Measurements from ENCODE around the gene PFKFB4.

Gene PFKFB4

DNA sequence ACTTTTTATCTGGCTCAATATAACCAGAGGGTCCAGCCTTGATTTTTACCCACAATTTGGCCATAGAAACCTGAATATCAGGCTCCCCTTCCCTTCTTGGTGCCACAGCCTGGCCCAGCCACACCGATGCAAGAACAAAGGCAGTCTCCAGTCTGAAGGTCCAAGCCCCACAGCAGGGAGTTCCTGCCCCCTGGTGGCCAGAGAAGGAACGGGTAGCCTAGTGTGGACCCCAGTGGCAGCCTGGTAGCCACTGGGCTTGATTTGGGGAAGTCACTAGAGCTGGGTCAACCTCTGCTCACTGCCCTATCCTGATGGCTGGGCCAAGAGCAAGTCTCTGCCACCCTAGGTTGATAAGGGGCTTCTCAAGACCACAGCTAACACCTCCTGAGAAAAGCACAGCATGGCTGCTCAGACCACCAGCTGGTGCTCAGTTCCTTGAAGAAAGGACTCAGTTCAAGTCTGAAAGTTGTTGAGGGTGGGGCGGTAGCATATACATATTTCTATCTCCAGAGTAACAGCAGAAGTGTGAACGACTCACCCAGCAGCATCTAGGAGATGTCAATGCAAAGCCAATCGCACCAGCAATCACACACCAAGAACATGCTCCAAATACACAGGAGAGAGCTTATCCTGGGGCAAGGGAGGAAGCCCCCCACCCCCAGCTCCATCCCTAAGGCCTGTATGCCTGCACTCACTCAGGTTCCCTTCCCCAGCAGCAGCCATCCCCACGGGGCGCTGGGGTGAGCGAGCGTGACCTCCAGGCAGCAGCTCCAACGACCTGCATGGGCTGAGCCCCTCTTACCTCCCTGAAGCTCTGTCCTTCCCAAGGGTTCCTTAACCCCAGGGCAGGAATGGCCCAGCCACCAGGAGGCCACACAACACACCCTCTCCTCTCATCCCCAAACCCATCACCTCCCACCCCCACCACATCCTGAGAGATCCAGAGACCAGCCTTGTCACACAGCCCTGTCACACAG lies 7.6 kb downstream of the PFKFB4 start:
- Histone ChIP-seq H3K9me3 (replicated peaks in 1 of 11) (no peaks in the 10 kb centered on the region), H3K4me3 (no peak overlapping the region), H3K27me3 (no peaks in the 10 kb centered on the region), H3K4me2 (peak overlapping the region; percentile 76 to 98 (median 97)), H3K27ac (peak overlapping the region in 10 of 11 experiments; percentile 13 to 64 (median 54); a peak in 19 of 22 replicates), H4K20me1 (peaks cover 0 to 3% (median 0%) of the 10 kb centered on the region in 11 experiments; a peak in 1 of 22 replicates), H3K4me1 (peaks cover 80 to 97% (median 89%) of the 10 kb centered on the region in 10 experiments), H3K9ac (peak overlapping the region in 9 of 11 experiments; percentile 28 to 58 (median 51); a peak in 17 of 22 replicates), H3K36me3 (peaks cover 25 to 60% (median 33%) of the 10 kb centered on the region in 11 experiments)
- no peak for TF ChIP-seq Cebpa-rat (IDR thresholded peaks at IDR 0.05)

DNA sequence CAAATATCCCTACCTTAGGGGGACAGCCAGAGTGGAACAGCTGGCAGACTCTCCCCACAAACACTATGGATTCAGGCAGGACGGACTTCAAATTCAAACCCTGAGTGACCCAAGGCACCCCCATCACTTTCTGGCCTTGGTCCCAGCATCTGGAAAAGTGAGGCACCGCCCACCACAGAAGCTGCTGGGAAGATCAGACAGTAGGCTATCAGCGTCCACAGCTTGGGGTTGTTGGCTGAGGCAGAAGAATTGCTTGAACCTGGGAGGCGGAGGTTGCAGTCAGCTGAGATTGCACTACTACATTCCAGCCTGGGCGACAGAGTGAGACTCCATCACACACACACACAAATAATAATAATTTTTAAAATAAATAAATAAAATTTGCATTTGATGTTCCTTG lies 8.5 kb downstream of the PFKFB4 start:
- H3K36me3 ChIP-seq = peaks cover 25 to 60% (median 33%) of the 10 kb centered on the region in 11 experiments
- H3K4me1 ChIP-seq = peaks cover 80 to 97% (median 89%) of the 10 kb centered on the region in 10 experiments
- no peak overlapping the region for H3K4me3 ChIP-seq
- no peak for TF ChIP-seq Cebpa-rat (IDR thresholded peaks at IDR 0.05)
- peak overlapping the region in 4 of 11 experiments; percentile 78 to 98 (median 98); a peak in 4 of 22 replicates for H3K4me2 ChIP-seq
- peak overlapping the region in 3 of 11 experiments; percentile 21 to 54 (median 34); a peak in 6 of 22 replicates for H3K9ac ChIP-seq
- H3K9me3 ChIP-seq (replicated peaks in 1 of 11) = no peaks in the 10 kb centered on the region
- no peaks in the 10 kb centered on the region for H3K27me3 ChIP-seq
- peak overlapping the region in 3 of 11 experiments; percentile 59 to 64 (median 61); a peak in 3 of 22 replicates for H3K27ac ChIP-seq
- H4K20me1 ChIP-seq = peaks cover 0 to 3% (median 0%) of the 10 kb centered on the region in 11 experiments; a peak in 2 of 22 replicates

DNA sequence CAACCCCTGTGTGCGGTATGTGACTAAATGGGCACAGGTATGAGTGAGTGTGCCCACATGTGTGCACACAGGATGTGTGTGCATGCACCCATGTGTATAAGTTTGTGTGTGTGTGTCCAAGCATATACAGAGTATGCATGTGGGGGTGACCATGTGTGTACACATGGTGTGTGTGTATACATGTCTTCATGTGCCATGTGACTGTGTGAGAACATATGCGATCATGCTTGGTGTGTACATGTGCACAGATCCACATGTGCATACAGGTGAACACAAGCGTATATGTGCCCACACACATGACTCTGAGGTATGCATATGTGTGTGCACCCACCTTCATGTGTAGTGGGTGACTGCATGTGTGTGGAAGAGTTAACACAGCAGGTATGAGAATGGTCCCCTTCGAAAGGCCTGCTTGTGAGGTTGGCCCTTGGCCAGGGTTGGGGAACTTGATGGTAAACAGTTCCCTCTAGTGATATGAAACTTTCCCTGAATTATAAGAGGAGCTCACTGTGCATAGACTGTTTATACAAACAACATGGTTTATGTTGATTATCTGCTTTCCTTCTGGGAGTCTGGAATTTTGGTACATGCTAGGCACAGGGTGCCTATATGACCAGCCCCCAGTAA lies 10.3 kb downstream of the PFKFB4 start:
- H3K36me3 ChIP-seq = peaks cover 25 to 61% (median 33%) of the 10 kb centered on the region in 11 experiments
- H3K4me1 ChIP-seq = peaks cover 77 to 97% (median 89%) of the 10 kb centered on the region in 10 experiments
- H3K27ac ChIP-seq = peak overlapping the region in 1 of 11 experiments; percentile 76; a peak in 1 of 22 replicates
- H3K4me2 ChIP-seq = peak overlapping the region in 6 of 11 experiments; percentile 13 to 94 (median 51); a peak in 8 of 22 replicates
- peaks cover 0 to 3% (median 0%) of the 10 kb centered on the region in 11 experiments; a peak in 2 of 22 replicates for H4K20me1 ChIP-seq
- no peak overlapping the region for H3K4me3 ChIP-seq
- no peak for TF ChIP-seq Cebpa-rat (IDR thresholded peaks at IDR 0.05)
- H3K9me3 ChIP-seq (replicated peaks in 1 of 11) = no peaks in the 10 kb centered on the region
- no peak overlapping the region for H3K9ac ChIP-seq
- H3K27me3 ChIP-seq = no peaks in the 10 kb centered on the region

DNA sequence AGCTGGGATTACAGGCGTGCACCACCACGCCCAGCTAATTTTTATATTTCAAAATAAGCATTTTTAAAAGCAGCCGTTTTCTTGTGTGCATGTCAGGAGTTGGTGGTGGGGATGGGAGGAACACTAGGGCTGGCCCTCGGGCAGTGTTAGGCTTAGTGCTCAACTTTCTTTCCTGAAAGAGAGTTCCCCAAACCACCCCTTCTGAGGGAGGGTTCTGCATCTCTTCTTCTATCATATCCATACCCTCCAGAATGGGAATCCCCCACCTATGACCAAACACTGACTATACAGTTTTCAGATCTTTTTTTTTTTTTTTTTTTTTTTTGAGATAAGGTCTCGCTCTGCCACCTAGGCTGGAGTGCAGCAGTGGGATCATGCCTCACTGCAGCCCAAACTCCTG lies 12.5 kb downstream of the PFKFB4 start:
- H3K9ac ChIP-seq = peak overlapping the region in 10 of 11 experiments; percentile 34 to 70 (median 60); a peak in 16 of 22 replicates
- peaks cover 0 to 11% (median 0%) of the 10 kb centered on the region in 11 experiments; a peak in 2 of 22 replicates for H4K20me1 ChIP-seq
- no peaks in the 10 kb centered on the region for H3K9me3 ChIP-seq (replicated peaks in 1 of 11)
- H3K27me3 ChIP-seq = no peaks in the 10 kb centered on the region
- H3K36me3 ChIP-seq = peaks cover 37 to 73% (median 47%) of the 10 kb centered on the region in 11 experiments
- no peak for TF ChIP-seq Cebpa-rat (IDR thresholded peaks at IDR 0.05)
- peak overlapping the region in 10 of 11 experiments; percentile 43 to 81 (median 69); a peak in 13 of 22 replicates for H3K27ac ChIP-seq
- peaks cover 55 to 84% (median 74%) of the 10 kb centered on the region in 10 experiments for H3K4me1 ChIP-seq
- peak overlapping the region; percentile 69 to 95 (median 86) for H3K4me2 ChIP-seq
- H3K4me3 ChIP-seq = peak overlapping the region in 3 of 10 experiments; percentile 17 to 53 (median 26); a peak in 4 of 20 replicates

DNA sequence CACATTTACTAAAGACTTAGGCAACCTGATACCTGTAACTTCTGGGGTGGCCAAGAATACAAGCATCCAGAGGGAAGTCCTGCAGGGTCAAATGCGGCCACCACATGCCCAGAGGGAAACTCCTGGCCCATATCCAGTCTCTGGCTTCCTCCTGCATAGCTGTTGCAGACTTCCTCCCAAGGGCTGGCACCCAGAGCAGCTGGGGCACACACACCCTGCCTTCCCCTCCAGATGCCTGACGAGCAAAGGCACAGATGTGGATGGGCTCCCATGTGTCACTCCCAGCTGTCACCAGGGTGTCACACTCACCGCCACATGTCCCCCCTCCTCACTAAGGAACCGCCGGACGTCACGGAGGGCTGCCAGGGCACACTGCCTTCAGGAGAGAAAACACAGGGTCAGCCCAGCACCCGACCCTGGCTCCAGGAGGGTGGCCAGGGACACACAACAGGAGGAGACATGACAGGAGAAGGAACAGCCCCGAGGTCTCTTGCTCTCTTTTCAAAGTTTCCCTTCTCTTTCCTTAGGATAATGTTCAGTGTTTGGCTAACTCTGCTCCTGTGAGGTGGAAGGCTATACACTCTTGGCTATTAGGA lies 13.2 kb downstream of the PFKFB4 start:
- Histone ChIP-seq H4K20me1 (peaks cover 0 to 11% (median 0%) of the 10 kb centered on the region in 11 experiments; a peak in 2 of 22 replicates), H3K36me3 (peaks cover 45 to 78% (median 53%) of the 10 kb centered on the region in 11 experiments), H3K4me2 (peak overlapping the region; percentile 69 to 95 (median 86)), H3K9ac (peak overlapping the region; percentile 34 to 70 (median 60); a peak in 21 of 22 replicates), H3K9me3 (replicated peaks in 1 of 11) (no peaks in the 10 kb centered on the region), H3K4me3 (peak overlapping the region in 7 of 10 experiments; percentile 6 to 53 (median 26); a peak in 12 of 20 replicates), H3K27me3 (no peaks in the 10 kb centered on the region), H3K27ac (peak overlapping the region; percentile 45 to 81 (median 67); a peak in 21 of 22 replicates), H3K4me1 (peaks cover 49 to 84% (median 67%) of the 10 kb centered on the region in 10 experiments)
- TF ChIP-seq Cebpa-rat (IDR thresholded peaks at IDR 0.05) = no peak

DNA sequence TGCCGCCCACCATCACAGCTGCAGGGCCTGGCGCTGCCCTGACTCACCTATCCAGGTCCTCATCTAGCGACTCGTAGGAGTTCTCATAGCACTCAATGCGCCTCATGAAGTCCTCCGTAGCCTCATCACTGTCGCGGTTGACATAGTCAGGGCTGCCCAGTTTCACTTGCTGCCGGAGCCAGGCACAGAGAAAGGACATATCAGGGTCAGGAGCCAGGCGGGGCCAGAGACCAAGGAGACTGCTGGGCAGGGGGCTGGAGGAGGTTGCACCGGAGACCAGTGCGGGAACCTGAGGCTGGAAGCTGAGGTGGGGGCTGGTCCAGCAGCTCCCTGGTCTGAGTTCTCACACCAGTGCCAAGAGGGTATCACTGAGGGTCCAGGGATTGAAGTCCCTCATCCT lies 18.2 kb downstream of the PFKFB4 start:
- Histone ChIP-seq H4K20me1 (peaks cover 0 to 11% (median 0%) of the 10 kb centered on the region in 11 experiments; a peak in 3 of 22 replicates), H3K4me3 (no peak overlapping the region), H3K4me1 (peaks cover 22 to 89% (median 41%) of the 10 kb centered on the region in 10 experiments), H3K27me3 (no peaks in the 10 kb centered on the region), H3K27ac (peak overlapping the region in 7 of 11 experiments; percentile 1 to 47 (median 26); a peak in 10 of 22 replicates), H3K4me2 (peak overlapping the region in 1 of 11 experiments; percentile 2; a peak in 1 of 22 replicates), H3K9me3 (replicated peaks in 1 of 11) (peaks cover 0 to 25% (median 0%) of the 10 kb centered on the region in 11 experiments; a peak in 9 of 22 replicates), H3K36me3 (peaks cover 68 to 92% (median 77%) of the 10 kb centered on the region in 11 experiments), H3K9ac (no peak overlapping the region)
- no peak for TF ChIP-seq Cebpa-rat (IDR thresholded peaks at IDR 0.05)

DNA sequence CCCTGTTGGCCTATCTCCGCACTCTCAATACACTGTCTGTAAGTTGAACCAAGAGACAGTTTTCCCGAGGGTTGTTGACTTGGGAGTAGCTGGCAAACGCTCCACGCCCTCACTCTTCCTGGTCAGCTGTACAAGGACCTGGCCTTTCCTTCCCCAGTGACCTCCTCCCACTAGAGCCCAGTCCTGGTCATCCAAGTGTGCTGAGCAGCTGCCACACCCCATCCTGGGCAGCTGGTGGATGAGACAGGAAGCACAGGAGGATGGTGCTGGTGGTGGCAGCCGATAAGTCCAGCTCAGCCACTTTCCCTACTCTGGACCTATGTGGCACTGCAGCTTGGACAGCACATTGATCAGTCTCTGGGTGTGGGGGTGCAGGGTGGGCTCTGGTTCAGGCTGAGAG lies 19.8 kb downstream of the PFKFB4 start:
- TF ChIP-seq Cebpa-rat (IDR thresholded peaks at IDR 0.05) = no peak
- Histone ChIP-seq H3K9ac (no peak overlapping the region), H3K4me3 (no peak overlapping the region), H3K4me1 (peaks cover 6 to 88% (median 40%) of the 10 kb centered on the region in 10 experiments), H3K9me3 (replicated peaks in 1 of 11) (peaks cover 0 to 41% (median 0%) of the 10 kb centered on the region in 11 experiments; a peak in 9 of 22 replicates), H3K27ac (peak overlapping the region in 3 of 11 experiments; percentile 15 to 59 (median 32); a peak in 3 of 22 replicates), H3K4me2 (peak overlapping the region in 3 of 11 experiments; percentile 15 to 37 (median 19); a peak in 2 of 22 replicates), H3K36me3 (peaks cover 83 to 100% (median 92%) of the 10 kb centered on the region in 11 experiments), H3K27me3 (no peaks in the 10 kb centered on the region), H4K20me1 (peaks cover 0 to 11% (median 0%) of the 10 kb centered on the region in 11 experiments; a peak in 3 of 22 replicates)
